HG02938 (cell line): ENCODE data around the gene SACM1L.
A peak's percentile ranks its signal among the peaks of the same experiment; 100 is the strongest.

Source experiments
- ATAC-seq: cut with Tn5 transposase; IDR thresholded peaks from one replicate; pipeline ENCODE4 v1.9.1; 2021; ENCODE audit warnings: mild to moderate bottlenecking, moderate library complexity; ENCODE audit not compliant: unreplicated experiment

Gene SACM1L, protein sequence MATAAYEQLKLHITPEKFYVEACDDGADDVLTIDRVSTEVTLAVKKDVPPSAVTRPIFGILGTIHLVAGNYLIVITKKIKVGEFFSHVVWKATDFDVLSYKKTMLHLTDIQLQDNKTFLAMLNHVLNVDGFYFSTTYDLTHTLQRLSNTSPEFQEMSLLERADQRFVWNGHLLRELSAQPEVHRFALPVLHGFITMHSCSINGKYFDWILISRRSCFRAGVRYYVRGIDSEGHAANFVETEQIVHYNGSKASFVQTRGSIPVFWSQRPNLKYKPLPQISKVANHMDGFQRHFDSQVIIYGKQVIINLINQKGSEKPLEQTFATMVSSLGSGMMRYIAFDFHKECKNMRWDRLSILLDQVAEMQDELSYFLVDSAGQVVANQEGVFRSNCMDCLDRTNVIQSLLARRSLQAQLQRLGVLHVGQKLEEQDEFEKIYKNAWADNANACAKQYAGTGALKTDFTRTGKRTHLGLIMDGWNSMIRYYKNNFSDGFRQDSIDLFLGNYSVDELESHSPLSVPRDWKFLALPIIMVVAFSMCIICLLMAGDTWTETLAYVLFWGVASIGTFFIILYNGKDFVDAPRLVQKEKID

DNA sequence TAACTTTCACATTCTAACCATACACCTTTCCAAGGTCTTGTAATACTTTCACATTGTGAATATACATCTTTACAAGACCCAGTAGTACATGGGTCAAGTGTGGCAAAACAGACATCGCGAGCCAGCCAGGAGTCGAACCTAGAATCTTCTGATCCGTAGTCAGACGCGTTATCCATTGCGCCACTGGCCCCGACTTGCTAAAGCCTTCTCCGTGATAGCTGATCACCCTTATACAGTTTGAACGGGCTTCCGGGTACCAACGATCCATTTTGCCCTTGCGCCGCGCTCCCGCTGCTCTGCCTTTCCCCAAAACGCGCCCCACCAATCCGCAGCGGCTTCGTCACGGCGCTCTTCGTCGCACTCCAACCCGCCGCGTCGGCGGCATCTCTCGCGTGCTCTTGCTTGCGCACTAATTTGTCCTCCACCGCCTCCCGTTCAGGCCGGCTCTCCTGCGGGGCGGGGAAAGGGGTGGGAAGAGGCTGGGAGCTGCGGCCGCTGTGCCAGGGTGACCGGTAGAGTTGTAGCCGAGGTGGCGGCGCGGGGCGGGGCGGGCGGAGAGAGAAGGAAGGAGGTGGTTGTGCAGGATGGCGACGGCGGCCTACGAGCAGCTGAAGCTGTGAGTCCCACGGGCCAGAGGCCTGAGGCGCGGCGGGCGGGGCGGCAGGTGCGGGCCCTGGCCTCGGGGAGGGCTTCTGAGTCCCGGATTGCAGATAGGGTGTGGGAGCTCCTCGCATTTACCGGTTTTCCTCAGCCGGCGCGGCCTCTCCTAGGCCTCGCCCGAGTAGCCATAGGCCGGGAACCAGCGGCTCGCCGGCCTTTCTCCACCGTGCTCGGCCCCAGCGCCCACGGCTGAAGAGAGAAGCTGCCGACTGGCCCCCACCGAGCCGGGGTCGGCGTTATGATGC, at the start of gene SACM1L:
Gene SACM1L, plus strand, starts transcription at position 515 of the 905 bp plus-strand sequence. Its CDS starts 70 bp downstream, at position 585.
- ATAC-seq = peak; percentile 80

DNA sequence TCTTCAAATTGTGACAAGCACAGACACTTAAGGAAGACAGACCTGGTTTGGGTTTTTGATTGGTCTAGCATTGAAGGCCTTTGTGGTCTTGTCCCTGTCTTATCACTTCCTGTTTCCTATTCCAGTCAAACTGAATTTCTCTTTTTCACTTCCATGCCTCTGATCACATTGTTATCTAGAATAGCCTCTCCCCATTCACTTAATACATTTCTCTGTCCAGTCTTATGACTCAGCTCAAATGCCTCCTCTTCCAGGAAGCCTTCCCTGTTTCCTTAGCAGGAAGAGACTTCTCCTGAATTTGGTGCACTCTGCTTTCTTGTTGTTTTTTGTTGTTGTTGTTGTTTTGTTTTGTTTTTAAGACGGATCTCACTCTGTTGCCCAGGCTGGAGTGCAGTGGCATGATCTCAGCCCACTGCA, 49.1 kb upstream of the SACM1L start:
- ATAC-seq = no peak

DNA sequence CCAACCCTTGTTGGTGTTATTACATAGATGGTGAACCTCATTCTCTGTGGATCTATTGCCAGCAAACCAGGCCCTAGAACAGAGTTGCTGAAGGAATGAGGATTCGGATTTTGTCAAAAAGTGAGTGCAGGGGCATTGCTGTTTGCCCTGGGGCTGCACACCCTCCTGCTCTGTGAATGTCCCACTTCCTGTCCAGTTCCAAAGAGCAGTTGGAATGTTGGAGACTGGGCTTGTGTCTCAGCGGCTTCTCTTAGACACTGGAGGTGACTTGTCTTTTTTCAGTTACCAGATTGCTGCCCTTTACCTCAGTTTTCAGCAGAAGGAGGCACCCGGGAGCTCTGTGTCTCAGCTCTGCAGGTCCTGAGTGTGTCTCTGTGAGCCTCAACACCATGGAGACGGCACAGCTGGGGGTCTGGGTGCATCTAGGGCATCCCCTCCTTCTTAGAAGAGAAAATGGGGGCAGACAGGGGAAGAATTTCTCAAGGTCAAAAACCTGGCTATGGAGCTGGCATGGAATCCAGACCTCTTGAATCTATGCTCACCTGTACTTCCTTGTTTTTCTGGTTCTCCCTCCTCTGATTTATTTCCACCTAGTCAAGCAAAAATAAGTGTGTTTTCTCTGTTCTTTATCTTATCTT, 48.4 kb upstream of the SACM1L start:
- no peak for ATAC-seq

DNA sequence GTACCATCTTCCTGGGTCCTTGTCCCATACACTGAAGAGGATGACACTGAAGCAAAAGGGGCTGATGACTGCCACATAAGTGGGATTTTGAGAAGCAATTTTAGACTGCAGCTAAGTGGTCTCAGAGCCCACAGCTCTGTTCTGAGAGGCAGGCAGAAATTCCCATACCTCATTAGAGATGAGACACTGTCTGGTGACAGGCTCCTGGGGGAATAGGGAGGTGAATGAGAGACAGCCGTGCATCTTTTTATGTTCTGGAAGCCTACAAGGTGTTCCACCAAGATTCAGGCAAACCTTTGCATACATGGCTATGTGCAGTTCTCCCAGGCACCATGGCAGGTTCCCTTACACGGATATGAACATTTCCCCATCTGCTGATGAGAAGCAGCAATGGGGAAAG, 47.4 kb upstream of the SACM1L start:
- no peak for ATAC-seq

DNA sequence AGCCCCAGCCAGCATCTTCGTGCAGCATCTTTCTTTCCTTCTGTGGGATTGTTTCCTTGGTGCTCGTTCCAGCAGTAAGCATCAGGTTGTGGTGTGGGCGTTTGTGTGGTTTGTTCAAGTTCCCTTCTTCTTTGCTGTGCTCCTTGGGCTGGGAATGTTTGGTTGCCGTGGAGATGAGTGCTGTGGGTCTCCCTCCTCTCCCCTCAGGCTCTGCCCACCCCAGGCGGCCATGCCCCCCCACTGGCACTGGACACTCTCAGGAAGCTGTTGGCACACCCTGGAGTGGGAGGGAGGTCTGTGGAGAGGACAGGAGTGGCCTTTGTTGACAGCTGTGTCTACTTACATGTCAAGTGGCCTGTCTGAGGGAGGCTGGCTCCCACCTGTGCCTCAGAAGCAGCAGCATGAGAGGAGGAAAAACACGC, 46.5 kb upstream of the SACM1L start:
- ATAC-seq = no peak

DNA sequence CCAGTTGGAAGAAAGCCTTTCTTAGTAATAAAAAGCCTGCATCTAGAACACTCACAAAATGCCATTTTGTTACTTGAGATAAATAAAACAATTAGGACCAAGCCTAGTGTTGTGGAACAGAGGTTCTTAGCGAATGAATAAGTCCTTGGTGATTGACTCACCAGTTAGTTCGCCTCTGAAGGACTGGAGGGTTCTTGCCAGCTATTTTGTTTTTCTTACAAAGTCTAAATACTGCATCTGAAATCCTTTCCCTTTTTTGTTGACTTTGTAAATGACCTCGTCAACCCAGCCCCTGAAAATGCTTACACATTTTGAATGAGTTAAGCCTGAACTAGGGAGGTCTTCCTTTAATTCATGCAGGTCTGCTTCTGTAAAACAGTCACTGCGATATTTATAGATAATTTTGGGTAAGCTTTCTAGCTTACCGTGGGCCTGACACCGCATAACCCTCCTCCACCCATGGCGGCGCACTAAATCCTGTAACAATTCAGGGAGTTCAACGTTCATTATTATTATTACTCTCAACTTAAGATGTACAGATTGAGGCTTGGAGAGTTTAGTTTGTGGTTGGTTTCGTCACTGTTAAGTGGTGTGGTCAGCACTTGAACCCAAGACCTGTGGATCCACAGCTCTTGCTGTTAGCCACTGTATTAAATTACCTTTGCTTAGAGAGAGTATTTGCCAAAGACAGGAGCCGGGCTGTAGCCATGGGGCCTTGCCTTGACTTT, 45.0 kb upstream of the SACM1L start:
- ATAC-seq = no peak

DNA sequence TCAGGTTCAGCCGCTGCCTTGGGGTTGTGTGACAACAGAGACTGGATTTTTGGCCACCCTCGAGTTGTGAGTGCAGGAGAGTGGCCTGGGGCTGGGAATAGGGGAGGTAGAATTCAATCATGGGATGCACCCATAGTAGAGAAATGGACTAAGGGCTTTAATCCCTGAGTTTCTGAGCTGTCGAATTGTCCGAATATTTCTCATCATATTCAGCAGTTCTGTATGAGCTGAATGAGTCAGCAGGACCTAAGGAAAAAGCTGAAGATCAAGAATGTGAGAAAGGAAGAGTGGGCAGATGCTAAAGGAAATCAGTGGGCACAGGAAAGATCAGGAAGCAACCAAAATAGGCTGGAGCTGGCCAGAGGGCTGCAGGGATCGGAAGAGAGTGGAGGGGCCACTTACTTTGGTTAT, 44.4 kb upstream of the SACM1L start:
- no peak for ATAC-seq

DNA sequence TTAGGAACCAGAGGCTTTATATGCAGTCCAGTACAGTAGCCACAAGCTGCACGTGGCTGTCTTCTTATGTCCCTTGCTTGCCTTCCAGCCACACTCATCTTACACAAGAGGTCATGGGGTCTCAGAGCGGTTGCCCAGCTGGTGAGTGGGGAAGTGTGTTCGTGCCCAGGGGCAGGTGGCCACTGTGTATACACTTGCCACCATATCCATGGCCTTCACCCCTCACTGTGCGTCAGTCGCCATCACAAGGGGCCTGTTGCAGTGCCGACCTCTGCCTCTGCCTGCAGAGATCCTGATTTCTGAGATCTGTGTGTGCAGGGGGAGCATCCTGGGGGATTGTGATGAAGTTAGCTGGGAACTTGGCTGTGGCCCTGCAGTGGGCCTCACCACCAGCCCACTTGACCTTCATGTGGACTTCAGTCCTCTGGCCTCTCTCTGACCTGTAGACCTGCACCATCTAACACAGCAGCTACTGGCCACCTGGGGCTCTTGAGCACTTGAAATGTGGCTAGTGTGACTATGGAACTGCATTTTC, 43.1 kb upstream of the SACM1L start:
- ATAC-seq = no peak

DNA sequence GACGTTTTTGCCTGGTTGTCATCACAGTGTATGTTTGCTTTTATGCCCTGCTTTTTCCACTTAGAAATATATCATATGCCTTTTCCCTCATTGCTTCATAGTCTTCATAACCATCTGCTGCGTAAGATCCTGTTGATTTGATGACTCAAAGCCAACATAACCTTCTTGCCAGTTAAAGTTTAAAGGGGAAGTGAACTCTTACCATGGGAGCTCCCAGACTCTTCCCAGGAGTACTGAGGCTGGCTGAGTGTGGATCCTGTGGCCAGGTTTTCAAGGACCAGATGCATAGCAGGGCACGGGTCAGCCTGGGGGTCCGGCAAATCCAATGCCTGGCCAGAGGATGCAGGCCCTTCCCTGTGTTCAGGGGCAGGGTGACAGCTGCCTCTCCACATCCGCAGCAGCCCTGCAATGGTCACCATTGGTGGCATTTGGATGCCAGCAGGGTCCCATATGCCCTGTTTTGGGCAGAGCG, 42.0 kb upstream of the SACM1L start:
- ATAC-seq = no peak

DNA sequence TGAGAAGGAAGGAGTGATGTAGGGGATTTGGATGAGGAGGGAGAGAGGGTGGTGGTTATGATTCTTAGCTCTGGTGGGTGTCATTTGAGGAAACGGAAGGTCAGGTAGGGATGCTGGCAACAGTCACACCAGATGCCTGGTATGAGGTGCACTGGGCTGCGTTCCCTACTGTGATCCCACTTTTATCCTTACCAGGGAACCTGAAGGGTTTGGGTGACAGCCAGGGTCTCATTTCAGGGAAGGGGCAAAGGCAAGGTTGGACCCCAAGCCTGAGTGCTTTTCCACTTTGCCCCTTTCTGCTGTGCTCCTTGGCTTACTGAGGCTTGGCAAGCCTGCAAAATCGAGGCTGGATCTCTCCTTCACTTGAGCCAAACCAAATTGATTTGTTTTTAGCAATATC, 36.0 kb upstream of the SACM1L start:
- no peak for ATAC-seq

DNA sequence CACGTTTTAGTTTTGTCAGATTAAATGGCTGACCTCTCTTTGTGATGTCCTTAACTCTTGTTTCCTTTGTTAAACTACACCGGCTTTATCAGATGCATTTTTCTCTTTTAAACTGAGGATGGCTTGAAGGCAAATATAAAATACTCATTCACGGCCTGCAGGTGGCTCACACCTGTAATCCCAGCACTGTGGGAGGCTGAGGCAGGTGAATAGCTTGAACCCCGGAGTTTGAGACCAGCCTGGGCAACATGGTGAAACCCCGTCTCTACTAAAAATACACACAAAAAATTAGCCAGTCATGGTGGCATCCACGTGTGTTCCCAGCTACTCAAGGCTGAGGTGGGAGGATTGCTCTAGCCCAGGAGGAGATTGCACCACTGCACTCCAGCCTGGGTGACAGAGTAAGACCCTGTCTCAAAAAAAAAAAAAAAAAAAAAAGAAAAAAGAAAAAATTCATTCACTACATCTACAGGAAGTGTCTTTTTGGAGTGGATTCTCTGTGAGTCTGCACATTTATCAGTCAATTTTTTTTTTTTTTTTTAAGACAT, 34.7 kb upstream of the SACM1L start:
- no peak for ATAC-seq

DNA sequence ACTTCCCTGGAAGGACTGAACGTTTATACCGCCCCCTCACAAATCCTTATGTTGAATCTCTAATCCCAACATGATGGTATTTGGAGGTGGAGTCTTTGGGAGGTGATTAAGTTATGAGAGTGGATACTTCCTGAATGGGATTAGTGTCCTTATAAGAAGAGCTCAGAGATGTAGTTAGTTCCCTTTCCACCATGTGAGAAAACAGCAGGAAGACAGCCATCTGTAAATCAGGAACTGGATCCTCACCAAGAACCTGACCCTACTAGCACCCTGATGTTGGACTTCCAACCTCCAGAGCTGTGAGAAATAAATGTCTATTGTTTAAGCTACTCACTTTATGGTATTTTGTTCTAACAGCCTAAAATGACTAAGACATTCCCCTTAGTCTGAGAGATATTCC, 33.3 kb upstream of the SACM1L start:
- no peak for ATAC-seq

DNA sequence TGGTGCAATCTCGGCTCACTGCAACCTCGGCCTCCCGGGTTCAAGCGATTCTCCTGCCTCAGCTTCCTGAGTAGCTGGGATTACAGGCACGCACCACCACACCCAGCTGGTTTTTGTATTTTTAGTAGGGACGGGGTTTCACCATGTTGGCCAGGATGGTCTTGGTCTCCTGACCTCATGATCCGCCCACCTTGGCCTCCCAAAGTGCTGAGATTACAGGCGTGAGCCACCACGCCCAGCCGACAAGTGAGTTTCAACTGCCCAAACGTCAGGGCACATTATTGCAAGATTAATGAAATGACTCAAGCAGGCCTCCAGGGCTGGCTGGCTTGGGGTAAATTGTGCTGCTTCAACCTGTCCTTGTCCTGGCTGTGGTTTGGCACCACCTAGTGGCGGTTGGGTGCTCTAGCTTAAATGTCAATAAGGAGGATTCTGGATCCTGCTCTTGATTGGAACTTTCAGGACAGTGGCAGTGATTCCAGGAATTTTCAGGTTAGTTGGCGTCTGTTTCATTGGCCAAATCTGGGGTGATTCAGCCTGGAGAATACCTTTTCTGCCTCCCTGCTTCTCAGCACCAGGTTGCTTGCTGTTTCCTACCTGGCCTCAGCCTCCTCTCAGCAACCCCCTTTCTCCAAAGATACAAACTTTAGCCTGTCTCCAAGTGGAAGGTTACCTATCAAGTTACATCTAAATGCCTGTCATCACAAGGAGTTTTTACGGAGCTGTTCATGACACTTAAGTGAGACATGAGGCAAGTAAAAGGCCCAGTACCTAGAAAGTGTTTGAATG, 32.4 kb upstream of the SACM1L start:
- ATAC-seq = peak; percentile 77

DNA sequence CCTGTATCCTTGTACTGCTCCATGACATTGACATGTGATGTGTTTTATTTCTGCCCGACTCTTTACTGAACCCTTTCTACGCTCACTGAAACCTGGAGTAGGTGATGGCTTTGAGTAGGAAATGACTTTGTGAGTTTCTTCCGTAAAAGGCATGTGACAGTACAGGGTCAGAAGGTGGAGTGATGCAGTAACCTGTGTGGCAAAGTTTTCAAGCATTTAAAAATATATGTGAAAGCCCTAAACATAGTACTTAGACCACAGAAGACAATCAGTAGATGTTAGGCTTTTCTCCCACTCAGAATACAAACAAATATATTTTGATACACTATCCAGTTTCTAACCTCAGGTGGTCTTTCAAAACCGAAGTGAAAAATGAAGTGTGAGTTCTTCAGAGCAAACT, 31.3 kb upstream of the SACM1L start:
- no peak for ATAC-seq

DNA sequence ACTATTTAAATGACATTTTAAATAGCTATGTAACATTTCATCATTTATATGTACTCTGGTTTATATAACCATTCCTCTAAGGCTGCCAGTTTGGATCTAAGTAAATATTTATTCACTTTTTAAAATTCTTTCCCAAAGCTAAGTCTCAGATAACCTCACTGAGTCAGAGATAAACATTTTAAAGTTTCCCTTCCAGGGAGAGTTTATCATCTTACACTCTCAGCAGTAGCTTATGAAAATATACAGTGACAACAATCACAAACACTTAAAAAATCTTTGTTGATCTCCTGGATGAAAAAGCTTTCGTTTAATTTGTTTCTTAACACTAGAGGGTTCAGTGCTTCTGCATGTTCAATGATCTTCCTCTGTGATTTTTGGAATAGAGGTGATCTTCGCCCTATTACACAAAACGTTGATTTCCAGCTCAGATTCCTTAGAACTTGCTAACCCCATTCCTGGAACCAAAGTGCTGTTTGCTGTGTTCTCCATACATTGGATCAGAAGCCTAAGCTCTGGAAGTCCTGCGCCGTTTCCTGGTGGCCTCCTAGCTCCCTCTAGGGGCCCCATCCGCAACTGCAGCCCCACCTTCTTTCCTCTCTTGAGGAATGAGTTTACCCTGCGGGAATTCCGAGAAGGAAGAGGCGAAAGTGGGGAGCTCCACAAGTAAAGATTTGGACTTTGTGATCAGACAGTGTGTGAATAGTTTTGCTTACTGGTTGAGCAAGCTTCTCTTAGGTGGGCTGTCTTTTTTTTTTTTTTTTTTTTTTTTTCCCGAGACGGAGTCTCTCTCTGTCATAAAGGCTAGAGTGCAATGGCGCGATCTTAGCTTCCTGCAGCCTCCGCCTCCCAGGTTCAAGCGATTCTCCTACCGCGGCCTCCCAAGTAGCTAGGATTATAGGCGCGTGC, 29.3 kb upstream of the SACM1L start:
- ATAC-seq = no peak

DNA sequence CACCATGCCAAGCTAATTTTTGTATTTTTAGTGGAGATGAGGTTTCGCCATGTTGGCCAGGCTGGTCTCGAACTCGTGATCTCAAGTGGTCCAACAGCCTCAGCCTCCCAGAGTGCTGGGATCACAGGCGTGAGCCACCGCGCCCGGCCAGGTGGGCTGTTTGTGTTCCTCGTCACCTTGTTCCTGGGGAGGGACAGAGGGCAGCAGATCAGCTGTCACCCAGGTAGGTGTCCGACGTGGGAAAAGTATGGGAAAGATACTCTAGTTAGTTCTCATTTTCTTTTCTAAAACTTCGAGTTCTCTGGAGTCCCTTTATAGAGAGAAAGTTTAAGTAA, 28.7 kb upstream of the SACM1L start:
- ATAC-seq = no peak

DNA sequence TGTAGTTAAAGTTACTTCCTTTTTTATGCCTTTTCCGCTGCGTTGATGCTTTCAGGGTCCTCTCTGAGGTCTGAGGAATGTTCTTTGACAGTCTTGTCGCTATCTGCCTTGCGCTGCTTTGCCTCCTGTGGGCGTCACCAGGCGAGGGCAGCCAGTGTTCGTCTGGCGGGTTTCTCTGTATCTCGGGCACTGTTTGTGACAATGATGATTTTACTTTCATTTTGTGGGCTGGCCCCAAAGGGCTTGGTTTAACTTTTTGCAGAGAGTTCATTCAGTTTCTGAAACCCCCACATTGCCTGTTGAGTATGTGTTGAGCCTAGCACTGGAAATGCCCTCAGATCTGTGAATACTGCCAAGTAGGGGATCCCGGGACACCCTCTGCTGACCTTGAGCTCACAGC, 24.6 kb upstream of the SACM1L start:
- ATAC-seq = peak; percentile 67

DNA sequence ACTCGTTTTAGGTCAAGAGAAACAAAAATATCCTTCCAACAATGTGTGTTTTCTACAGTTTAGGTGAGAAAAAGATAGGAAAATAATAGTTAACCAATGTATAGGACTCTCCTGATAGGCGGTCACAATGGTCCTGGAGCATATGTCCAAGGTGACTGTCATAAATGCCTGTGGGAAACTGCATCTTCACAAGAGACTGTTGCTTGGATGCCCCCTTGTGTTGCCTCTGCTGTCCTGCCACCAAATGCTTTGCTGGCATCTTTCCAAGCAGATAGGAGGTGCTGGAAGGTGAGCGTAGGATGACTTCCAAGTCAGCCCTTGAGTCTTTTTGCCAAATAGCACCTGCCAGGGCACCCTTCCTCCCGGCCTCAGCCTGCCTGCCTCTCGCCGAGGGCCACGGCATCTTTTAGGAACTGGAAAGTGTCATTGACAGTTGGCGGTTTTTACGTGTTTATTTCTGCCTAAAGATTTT, 24.1 kb upstream of the SACM1L start:
- no peak for ATAC-seq
